Fibroblast of lung (primary cell): Measurements from ENCODE around the gene SPEG. TPM values are rescaled to one million over a fixed set of nuclear protein-coding genes. Genes with fewer than 3 reads are reported as not detected.
A peak's percentile ranks its signal among the peaks of the same experiment; 100 is the strongest.

Experiments used
- DNase-seq, 2 donors: peaks; one replicate each; pipeline versions ENCODE4 v3.0.0 to v3.0.0-alpha.2; 2010; ENCODE audit warnings: low read depth in 2 of 2
- H2AFZ ChIP-seq: 2 replicates; pipeline ENCODE4 v1.5.1; 2012; ENCODE audit warnings: low read length, control low read depth, inconsistent platforms
- H3K27ac ChIP-seq: 2 replicates; pipeline ENCODE4 v1.5.1; 2011; ENCODE audit warnings: low read length, control low read depth; ENCODE audit not compliant: insufficient read depth
- H3K27me3 ChIP-seq: 2 replicates; pipeline ENCODE4 v1.5.1; 2011; ENCODE audit warnings: mild to moderate bottlenecking, low read length; ENCODE audit not compliant: control insufficient read depth, insufficient read depth
- H3K36me3 ChIP-seq: 2 replicates; pipeline ENCODE4 v1.5.1; 2011; ENCODE audit warnings: low read length; ENCODE audit not compliant: control insufficient read depth, insufficient read depth
- H3K4me1 ChIP-seq: 2 replicates; pipeline ENCODE4 v1.5.1; 2011; ENCODE audit warnings: low read length; ENCODE audit not compliant: control insufficient read depth, insufficient read depth; ENCODE audit errors: extremely low read depth
- H3K4me2 ChIP-seq: 2 replicates; pipeline ENCODE4 v1.5.1; 2011; ENCODE audit warnings: low read length, control low read depth; ENCODE audit not compliant: insufficient read depth; ENCODE audit errors: extremely low read depth
- H3K4me3 ChIP-seq, 4 experiments: fragments of 200-600 bp in 1 of 4; sonication (generic) in 1 of 4; replicated peaks in 1 of 4; 2 replicates each; pipeline ENCODE4 v1.5.1; 2011 to 2016; ENCODE audit warnings: low read length in 4 of 4, low read depth in 3 of 4, mild to moderate bottlenecking in 3 of 4, control low read depth in 2 of 4, inconsistent platforms in 1 of 4, mixed read lengths in 1 of 4; ENCODE audit not compliant: insufficient read depth in 1 of 4; ENCODE audit errors: control extremely low read depth in 1 of 4
- H3K79me2 ChIP-seq: 2 replicates; pipeline ENCODE4 v1.5.1; 2012; ENCODE audit warnings: mild to moderate bottlenecking, low read length, inconsistent platforms; ENCODE audit not compliant: control insufficient read depth, insufficient read depth
- H3K9ac ChIP-seq: 2 replicates; pipeline ENCODE4 v1.5.1; 2011; ENCODE audit warnings: mild to moderate bottlenecking, low read length, control low read depth; ENCODE audit not compliant: insufficient read depth
- H3K9me3 ChIP-seq: 2 replicates; pipeline ENCODE4 v1.5.1; 2012; ENCODE audit warnings: low read depth, low read length; ENCODE audit not compliant: control insufficient read depth, insufficient read depth
- H4K20me1 ChIP-seq: 2 replicates; pipeline ENCODE4 v1.5.1; 2011; ENCODE audit warnings: low read length; ENCODE audit not compliant: control insufficient read depth, insufficient read depth; ENCODE audit errors: extremely low read depth
- EZH2 ChIP-seq: IDR thresholded peaks from 2 replicates; pipeline ENCODE4 v1.5.1; 2012; ENCODE audit warnings: low read length, control low read depth, mild to moderate bottlenecking; ENCODE audit errors: missing control alignments
- polyA plus RNA-seq, 2 donors: library from polyadenylated mRNA; depleted of rRNA in 1 of 2; stranded (reverse) in 1 of 2; unstranded in 1 of 2; fragments of >200 nt; gene quantifications; 2 replicates each; pipeline ENCODE4 v1.2.1, GENCODE V29; 2011 to 2012; ENCODE audit warnings: missing spikeins in 1 of 2
- total RNA-seq: library from RNA; depleted of rRNA; stranded (reverse); fragments of >200 nt; gene quantifications from 2 replicates; pipeline ENCODE4 v1.2.1, GENCODE V29; 2014
- TF ChIP-seq, protein P1 (sequence below), 2 donors: IDR thresholded peaks in 1 of 2; conservative IDR thresholded peaks in 1 of 2; 1 replicate in 1 of 2; 2 replicates in 1 of 2; pipeline ENCODE4 v1.5.1; 2011 to 2012; ENCODE audit warnings: low read length in 2 of 2, control low read depth in 1 of 2, inconsistent platforms in 1 of 2, low read depth in 1 of 2, mild to moderate bottlenecking in 1 of 2

Gene SPEG
- total and polyA plus RNA-seq, 2 donors (not counting 1 experiment from before 2014, with no cell fraction given) = 9.5 to 20.1 TPM

DNA sequence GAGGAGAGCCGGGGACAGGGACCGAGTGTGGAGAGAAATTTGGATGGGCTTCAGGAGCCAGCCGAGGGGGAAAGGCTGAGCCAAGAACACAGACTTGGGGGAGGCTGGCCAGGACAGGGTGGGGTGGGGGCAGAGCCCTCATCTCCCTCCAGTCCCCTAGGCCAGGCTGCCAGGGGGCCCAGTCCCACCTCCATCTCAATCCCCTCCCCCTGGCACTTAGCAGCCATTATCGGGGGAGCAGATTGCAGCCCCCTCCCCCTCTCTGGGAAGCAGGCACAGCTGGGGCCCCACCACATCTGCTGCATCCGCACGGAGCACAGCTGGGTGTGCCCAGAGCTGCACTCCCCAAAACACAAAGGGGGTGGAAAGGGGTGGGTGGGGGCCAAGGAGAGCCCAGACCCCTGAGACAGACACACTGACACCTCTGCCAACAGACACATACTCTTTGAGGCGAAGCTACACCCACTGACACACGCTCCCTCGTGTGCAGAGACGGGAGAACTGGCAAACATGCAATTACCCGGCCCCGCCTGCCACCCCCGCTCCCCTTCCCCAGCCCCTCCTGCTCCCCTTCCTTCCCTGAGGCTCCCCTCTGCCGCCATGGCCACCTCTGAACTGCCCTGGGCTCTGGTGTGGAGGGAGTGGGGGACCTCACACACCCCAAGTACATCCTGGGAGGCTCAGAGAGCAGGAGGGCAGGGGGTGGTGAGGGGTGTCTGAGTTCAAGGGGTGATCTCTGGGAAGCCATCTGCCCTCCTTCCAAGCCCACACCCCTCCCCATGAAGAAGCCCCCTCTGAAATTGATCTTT lies 74.5 kb downstream of the SPEG start:
- Histone ChIP-seq H3K4me3 (no peak overlapping the region), H3K27ac (no peak overlapping the region), H3K27me3 (peaks cover 35% of the 10 kb centered on the region), H3K4me2 (no peak overlapping the region), H3K79me2 (no peaks in the 10 kb centered on the region), H3K9me3 (no peaks in the 10 kb centered on the region), H2AFZ (no peak overlapping the region), H3K4me1 (no peaks in the 10 kb centered on the region), H3K36me3 (peaks cover 12% of the 10 kb centered on the region), H4K20me1 (no peaks in the 10 kb centered on the region), H3K9ac (no peak overlapping the region)
- TF ChIP-seq, protein P1, sequence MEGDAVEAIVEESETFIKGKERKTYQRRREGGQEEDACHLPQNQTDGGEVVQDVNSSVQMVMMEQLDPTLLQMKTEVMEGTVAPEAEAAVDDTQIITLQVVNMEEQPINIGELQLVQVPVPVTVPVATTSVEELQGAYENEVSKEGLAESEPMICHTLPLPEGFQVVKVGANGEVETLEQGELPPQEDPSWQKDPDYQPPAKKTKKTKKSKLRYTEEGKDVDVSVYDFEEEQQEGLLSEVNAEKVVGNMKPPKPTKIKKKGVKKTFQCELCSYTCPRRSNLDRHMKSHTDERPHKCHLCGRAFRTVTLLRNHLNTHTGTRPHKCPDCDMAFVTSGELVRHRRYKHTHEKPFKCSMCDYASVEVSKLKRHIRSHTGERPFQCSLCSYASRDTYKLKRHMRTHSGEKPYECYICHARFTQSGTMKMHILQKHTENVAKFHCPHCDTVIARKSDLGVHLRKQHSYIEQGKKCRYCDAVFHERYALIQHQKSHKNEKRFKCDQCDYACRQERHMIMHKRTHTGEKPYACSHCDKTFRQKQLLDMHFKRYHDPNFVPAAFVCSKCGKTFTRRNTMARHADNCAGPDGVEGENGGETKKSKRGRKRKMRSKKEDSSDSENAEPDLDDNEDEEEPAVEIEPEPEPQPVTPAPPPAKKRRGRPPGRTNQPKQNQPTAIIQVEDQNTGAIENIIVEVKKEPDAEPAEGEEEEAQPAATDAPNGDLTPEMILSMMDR (conservative IDR thresholded peaks at IDR 0.05 in 1 of 2, IDR thresholded peaks at IDR 0.05 in 1 of 2; ENCODE audit: low read depth in 1 of 2, low read length in 2 of 2) = no peak
- TF ChIP-seq EZH2 = no peak
- no peak for DNase-seq

DNA sequence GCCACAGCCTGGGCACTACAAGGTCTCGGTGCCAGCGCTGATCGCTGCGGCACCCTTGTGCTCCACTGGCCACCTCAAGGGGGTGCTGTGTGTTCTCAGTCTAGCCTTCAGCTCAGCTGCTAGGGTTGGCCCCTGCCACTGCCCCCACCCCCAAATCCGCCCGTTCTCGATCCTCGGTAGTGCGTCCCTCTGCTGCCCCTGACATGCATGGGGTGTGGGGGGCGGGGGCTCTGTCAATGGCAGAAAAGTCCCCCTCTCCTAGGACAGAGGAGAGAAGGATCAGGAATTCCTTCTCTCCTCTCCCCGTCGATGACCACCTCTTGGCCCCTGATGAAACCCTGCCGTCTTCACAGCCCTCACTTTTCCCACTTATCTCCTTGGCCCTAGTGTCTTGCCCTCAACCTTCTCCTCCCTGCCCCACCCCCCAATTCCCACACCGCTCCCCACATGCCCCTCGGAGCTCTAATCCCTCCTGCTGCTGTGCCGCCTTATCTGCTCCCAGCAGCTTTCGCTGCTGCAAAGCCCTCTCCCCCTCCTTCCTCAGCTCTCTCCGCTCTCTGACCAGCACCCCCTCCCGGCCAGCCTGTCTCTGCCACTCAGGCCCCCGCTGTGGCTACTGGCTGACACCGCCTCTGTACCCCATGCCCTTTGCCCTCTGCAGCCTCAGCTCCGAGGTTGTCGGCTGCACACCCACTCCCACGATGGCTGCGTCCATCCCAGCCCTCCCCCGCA lies 75.3 kb downstream of the SPEG start:
- Histone ChIP-seq H3K9ac (no peak overlapping the region), H3K4me2 (peak overlapping the region; percentile 64), H3K27me3 (peaks cover 42% of the 10 kb centered on the region), H2AFZ (no peak overlapping the region), H4K20me1 (no peaks in the 10 kb centered on the region), H3K36me3 (peaks cover 11% of the 10 kb centered on the region), H3K4me3 (peak overlapping the region in 3 of 4 experiments; percentile 9 to 38 (median 29)), H3K79me2 (no peaks in the 10 kb centered on the region), H3K4me1 (no peaks in the 10 kb centered on the region), H3K9me3 (no peaks in the 10 kb centered on the region), H3K27ac (no peak overlapping the region)
- peak; percentile 13 for TF ChIP-seq EZH2
- TF ChIP-seq, protein P1 (conservative IDR thresholded peaks at IDR 0.05 in 1 of 2, IDR thresholded peaks at IDR 0.05 in 1 of 2; ENCODE audit: low read depth in 1 of 2, low read length in 2 of 2) = peak; percentile 74 to 85
- peak; percentile 49 to 51 for DNase-seq

DNA sequence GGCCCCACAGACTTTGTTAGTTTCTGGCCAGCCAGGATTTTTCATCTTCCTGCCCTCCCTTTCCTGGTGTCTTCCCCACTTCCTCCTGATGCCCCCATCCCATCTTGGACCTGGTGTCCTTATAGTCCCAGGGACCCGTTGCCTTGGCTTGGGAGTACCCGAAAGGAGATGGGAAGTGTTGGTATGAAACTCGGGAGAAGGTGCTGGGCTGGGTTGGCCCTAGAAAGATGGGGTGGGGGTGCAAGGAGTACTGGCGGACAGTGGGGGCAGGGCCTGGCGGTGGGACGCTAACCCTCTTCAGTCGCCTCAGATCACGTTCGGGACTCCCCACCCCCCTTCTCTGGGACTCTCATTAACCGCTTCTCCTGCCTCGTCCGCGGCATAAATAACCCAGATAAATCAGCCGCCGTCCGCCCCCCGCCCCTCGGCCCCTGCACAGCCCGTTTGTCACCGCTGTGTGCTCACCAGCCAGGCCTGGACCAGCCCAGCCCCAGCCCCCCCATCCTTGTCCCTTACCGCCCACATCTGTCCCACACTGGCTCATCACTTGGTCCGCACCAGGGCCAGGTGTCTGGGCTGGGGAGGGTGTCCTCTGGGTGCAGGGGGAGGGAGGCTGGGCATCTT lies 76.0 kb downstream of the SPEG start:
- peaks cover 48% of the 10 kb centered on the region for H3K27me3 ChIP-seq

More for the DNA sequence above, 76.0 kb downstream of the SPEG start:
- no peaks in the 10 kb centered on the region for H3K79me2 ChIP-seq
- no peak for DNase-seq
- no peak overlapping the region for H3K4me2 ChIP-seq
- H3K27ac ChIP-seq = no peak overlapping the region
- H3K4me3 ChIP-seq = no peak overlapping the region
- H2AFZ ChIP-seq = no peak overlapping the region
- H3K4me1 ChIP-seq = no peaks in the 10 kb centered on the region
- TF ChIP-seq, protein P1 (conservative IDR thresholded peaks at IDR 0.05 in 1 of 2, IDR thresholded peaks at IDR 0.05 in 1 of 2; ENCODE audit: low read depth in 1 of 2, low read length in 2 of 2) = peak in 1 of 2 donors; percentile 2
- peak; percentile 90 for TF ChIP-seq EZH2
- H3K9ac ChIP-seq = no peak overlapping the region
- peaks cover 8% of the 10 kb centered on the region for H3K36me3 ChIP-seq
- no peaks in the 10 kb centered on the region for H3K9me3 ChIP-seq
- H4K20me1 ChIP-seq = no peaks in the 10 kb centered on the region
